Measurements from ENCODE around the gene GAS7.

DNA sequence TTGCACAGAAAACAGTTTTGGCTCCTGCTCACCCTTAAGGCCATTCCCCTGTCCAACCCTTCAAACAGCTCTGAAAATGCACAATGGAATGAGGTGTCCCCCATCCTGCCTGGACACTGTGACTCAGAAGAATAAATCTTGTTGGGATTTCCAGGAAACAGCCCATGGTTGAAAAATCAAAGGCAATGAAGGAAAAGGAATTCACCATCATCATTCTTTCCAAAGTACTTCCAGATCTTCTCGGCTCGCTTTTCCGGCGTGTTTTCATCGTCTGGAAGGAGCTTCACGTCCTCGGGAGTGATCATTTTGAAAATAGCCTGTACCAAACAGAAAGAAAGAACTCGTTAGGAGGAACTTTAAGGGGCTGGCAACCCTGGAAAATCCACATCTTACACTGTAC lies 297.6 kb downstream of the GAS7 start:
- TF ChIP-seq POLR2A (IDR thresholded peaks at IDR 0.05; ENCODE audit: low read length) = no peak
- no peak for TF ChIP-seq GATA1 (IDR thresholded peaks at IDR 0.05; ENCODE audit: low read depth, low read length)
